ENCODE measurements around the gene RUVBL1.

The RUVBL1 gene

DNA sequence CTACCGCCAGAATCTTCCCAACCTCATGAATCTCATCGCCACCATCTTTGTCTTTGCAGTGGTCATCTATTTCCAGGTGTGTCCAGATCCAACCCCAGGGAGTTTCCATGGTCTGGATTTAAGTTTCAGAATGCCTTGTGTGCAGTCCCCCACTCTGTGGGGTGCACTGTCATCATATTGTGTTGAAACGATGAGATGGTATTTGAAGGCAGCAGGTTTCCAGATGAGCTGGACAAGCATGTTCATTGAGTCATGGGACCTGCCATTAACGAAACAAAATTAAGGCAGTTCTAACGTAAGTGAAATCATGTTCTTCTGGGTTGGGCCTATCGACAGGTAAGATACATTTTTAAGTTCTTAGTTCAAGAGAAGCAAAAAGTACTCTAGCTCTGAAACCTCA lies 58.6 kb downstream of the RUVBL1 start:
- DNase-seq, result no peak

- DNase-seq, result no peak
These were observed 59.7 kb downstream of the RUVBL1 start for GRCh38 chr3:128063865-128064264.

- no peak for DNase-seq
These were observed 61.4 kb downstream of the RUVBL1 start for GRCh38 chr3:128062033-128062745.

- DNase-seq, result no peak
These were observed 62.9 kb downstream of the RUVBL1 start for GRCh38 chr3:128060473-128061381.

- no peak for DNase-seq
These were observed 67.4 kb downstream of the RUVBL1 start for GRCh38 chr3:128056258-128056657.

DNA sequence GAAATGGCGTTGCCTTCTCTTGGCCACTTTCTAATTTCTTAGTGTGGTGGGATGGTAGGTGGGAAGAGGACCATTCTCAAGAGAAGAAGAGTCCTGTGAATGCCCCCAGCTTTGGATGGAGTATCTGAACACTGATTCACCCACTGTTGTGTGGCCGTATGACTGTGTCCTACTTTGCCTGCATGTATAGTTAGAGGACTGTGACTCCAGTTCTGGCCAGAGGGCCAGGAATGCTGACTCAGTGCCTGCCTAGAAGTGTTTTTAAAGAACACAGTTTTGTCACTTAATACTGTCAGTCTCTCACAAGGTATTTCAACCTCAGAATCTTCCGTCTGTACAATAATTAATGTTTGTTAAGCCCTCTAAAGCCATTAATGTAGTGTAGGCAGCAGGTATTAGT lies 69.2 kb downstream of the RUVBL1 start:
- DNase-seq, result no peak

DNA sequence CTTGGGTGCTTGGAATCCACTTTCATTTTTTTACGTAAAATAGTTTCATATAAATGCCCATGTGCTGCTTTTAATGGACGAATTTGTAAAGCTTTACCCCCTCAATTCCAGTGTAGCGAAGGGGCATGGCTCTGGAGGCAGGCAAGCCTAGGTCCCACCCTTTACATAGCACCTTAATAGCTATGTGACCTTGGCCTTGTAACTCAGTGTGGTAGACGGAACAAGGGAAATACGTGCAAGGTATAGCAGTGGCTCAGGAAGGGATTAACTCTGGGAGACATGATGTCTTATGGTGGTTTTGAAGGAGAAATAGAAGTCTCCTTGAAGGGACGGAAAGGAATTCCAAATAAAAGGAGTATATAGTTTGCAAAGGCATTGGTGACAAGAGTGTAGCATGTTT lies 70.0 kb downstream of the RUVBL1 start:
- no peak for DNase-seq

- DNase-seq, result no peak
These were observed 70.8 kb downstream of the RUVBL1 start for GRCh38 chr3:128052595-128053351.

- peak; percentile 92 for DNase-seq
These were observed 71.6 kb downstream of the RUVBL1 start, which contains the start of gene SEC61A1 for GRCh38 chr3:128051837-128052594. Gene SEC61A1, plus strand, starts transcription at chr3:128052437. Its CDS starts 116 bp downstream, at chr3:128052553.

DNA sequence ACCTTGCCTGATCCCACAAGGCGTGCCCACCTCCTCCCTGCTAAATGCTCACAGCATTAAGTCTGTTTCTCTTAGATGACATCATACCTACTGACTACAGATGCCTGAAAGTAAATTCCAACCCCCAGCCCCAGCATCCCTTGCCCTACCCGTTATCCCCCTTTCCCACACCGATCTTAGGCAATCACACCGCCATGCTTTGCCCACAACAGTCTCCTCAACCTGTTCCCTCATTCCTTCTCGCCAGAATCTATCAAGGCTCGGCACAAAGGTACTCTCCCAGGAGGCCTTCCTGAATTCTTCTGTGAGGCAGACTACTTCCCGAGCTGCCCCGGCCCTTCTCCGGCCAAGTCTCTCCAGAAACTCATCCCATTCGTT lies 72.2 kb downstream of the RUVBL1 start:
- no peak for DNase-seq

DNA sequence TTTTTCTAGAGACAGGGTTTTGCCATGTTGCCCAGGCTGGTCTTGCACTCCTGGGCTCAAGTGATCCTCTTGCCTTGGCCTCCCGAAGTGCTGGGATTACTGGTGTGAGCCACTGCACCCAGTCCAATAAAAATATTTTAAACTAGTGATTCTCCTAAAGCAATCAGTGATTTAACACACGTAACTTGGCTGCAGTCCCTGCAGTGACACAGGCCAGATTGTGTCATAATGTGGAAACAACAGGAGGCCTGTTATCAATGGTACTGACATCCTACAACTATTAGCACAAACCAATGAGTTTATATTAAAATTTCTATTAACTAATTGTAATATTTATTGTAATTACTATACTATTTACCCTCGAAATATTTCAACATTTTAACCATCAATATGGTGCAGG lies 73.0 kb downstream of the RUVBL1 start:
- no peak for DNase-seq

DNA sequence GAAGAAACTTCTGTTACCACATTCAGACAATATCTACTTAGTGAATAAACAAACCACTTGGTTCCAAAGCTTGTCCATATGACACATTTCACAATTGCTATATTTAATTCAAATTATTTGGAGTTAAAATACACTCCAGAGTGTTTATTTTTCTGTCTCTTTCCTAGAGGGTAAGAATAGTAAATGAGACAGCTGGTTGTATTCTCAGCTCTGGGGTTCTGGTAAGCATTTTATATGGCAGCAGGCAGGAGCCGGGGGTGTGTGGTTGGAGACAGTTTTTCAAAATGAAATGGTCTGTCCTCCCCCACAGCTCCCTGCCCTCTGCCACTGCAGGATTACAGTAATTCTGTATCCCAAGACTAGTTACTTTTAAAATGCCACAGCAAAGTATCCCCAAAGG lies 82.3 kb downstream of the RUVBL1 start:
- no peak for DNase-seq

- DNase-seq, result no peak
These were observed 83.0 kb downstream of the RUVBL1 start for GRCh38 chr3:128040660-128041059.

DNA sequence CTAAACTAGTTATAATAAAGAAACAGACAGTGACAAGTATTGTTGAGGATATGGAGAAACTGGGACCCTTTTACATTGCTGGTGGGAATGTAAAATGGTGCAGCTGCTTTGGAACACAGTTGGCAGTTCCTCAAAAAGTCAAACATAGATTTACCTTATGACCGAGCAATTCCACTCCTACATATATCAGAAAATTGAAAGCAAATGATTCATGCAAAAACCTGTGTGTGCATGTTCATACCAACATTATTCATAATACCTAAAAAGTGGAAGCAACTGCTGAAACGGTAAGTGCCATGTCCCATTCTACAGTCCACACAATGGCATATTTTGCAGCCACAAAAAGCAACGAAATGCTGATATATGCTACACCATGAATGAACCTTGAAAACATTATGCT lies 83.6 kb downstream of the RUVBL1 start:
- no peak for DNase-seq

DNA sequence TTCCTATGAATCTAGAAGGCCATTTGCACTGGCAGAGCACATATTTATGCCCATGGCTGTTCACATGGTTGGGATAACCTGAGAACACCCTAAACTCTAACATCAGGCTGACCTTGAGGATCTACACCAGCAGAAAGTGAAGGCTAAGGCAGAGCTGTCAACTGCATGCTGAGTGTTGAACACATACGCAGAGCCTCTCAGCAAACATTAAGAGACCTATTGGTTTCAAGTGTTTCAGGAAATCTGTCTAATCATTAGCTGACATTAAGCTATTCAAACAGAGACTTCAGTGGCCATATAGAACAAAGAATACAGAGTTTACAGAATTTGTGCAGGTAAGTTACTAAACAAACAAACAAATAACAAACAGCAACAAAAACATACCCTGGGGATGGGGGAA lies 87.5 kb downstream of the RUVBL1 start:
- no peak for DNase-seq

GRCh38 chr3:128033102-128033501 lies 90.5 kb downstream of the RUVBL1 start:
- no peak for DNase-seq
